ENCODE measurements around the gene CLIP4. TPM values are rescaled to one million over a fixed set of nuclear protein-coding genes. Genes with fewer than 3 reads are reported as not detected.
A peak's percentile ranks its signal among the peaks of the same experiment; 100 is the strongest.

The CLIP4 gene
- total and polyA plus RNA-seq, 2 of the 4 experiments (the other 2 are of a cell fraction): 29.7 to 66.3 TPM

GRCh38 chr2:29120846-29121245 is 5.6 kb downstream of the CLIP4 start:
- no peak overlapping the region for H3K18ac ChIP-seq (ENCODE audit: low read depth, low read length)
- H3K4ac ChIP-seq (ENCODE audit: low read depth, low read length): no peak overlapping the region
- H3K4me1 ChIP-seq (ENCODE audit: control insufficient read depth, insufficient read depth, low read length): peaks cover 15% of the 10 kb centered on the region
- no peak overlapping the region for H2AFZ ChIP-seq (replicated peaks; ENCODE audit: low read length, poor library complexity)
- WGBS, 2 experiments (ENCODE audit: extremely low coverage in 2 of 2, insufficient read length in 1 of 2): no CpG with 5 or more reads among the region's 2 CpGs
- no peak overlapping the region for H2BK15ac ChIP-seq (ENCODE audit: low read depth, low read length)
- DNase-seq: no peak
- H3K27ac ChIP-seq (ENCODE audit: insufficient read depth, low read length): no peak overlapping the region
- no peak for ATAC-seq (ENCODE audit: low read depth)
- TF ChIP-seq MAFK (IDR thresholded peaks at IDR 0.05; ENCODE audit: low read depth, low read length) (peak; percentile 34; the same call in 1 of the 2 replicates), RCOR1 (IDR thresholded peaks at IDR 0.05; ENCODE audit: insufficient replicate concordance, low read length) (no peak)
- peak overlapping the region in 1 of 2 experiments; percentile 29; a peak in 1 of 4 replicates for H4K8ac ChIP-seq (ENCODE audit: low read depth in 2 of 2, low read length in 2 of 2)
- no peak overlapping the region for H2AK5ac ChIP-seq (ENCODE audit: low read depth, low read length)
- no peaks in the 10 kb centered on the region for H4K20me1 ChIP-seq (ENCODE audit: insufficient read depth, low read length)
- H2BK20ac ChIP-seq (ENCODE audit: low read depth, low read length): no peak overlapping the region
- no peak overlapping the region for H3K4me2 ChIP-seq (ENCODE audit: low read depth, low read length)
- no peak overlapping the region for H3K14ac ChIP-seq (replicated peaks; ENCODE audit: low read depth, low read length)
- no peak overlapping the region for H2AK9ac ChIP-seq (replicated peaks; ENCODE audit: low read depth, low read length, poor library complexity)
- H2BK120ac ChIP-seq (ENCODE audit: low read depth, low read length): no peak overlapping the region
- peaks cover 7% of the 10 kb centered on the region for H3K9me3 ChIP-seq (ENCODE audit: control insufficient read depth, insufficient read depth, low read length)
- no peak overlapping the region for H3K56ac ChIP-seq (ENCODE audit: extremely low read depth, insufficient read depth, low read length)
- H4K5ac ChIP-seq (ENCODE audit: low read depth, low read length): peak overlapping the region; percentile 27; the same call in 1 of the 2 replicates
- dilution Hi-C loops (cut with HindIII; ENCODE audit: low sequenced_read_pairs, unreplicated experiment) (no loop called here), in situ Hi-C loops (cut with MboI; ENCODE audit: low sequenced_read_pairs) (no loop called here), intact Hi-C loops (cut with micrococcal nuclease) (no loop called here)
- H3K4me3 ChIP-seq (ENCODE audit: insufficient read depth, low read depth, low read length): no peak overlapping the region
- peaks cover 9% of the 10 kb centered on the region for H3K36me3 ChIP-seq (ENCODE audit: control insufficient read depth, insufficient read depth, low read length)
- H3K23ac ChIP-seq (ENCODE audit: low read depth, low read length): peak overlapping the region; percentile 10; the same call in 1 of the 2 replicates
- peaks cover 4% of the 10 kb centered on the region; the same call in 1 of the 2 replicates for H3K9me1 ChIP-seq (ENCODE audit: insufficient read depth, low read length)
- no TSS peak for BruUV-seq (replicated peaks)
- H3K27me3 ChIP-seq (ENCODE audit: control insufficient read depth, insufficient read depth, low read length): no peaks in the 10 kb centered on the region
- no peak overlapping the region for H4K91ac ChIP-seq (ENCODE audit: insufficient read depth, low read depth, low read length)
- no peak overlapping the region for H3K9ac ChIP-seq (ENCODE audit: low read depth, low read length)
- H3K79me1 ChIP-seq (ENCODE audit: low read depth in 1 of 2, low read length in 2 of 2): peaks cover 11 to 52% of the 10 kb centered on the region in 2 experiments
- ChIA-PET CTCF (interaction anchor here (0.7 kb wide), 1 partner anchor 106 kb away, joined by 3 read pairs; no protein-coding TSS in a partner anchor), POLR2A (ENCODE audit: unreplicated experiment) (no interaction called here)
- H2BK5ac ChIP-seq (ENCODE audit: low read depth, low read length, poor library complexity, severe bottlenecking): no peak overlapping the region
